KOPT-K1 (cell line): ENCODE measurements around the gene KRTAP10-1.
"Not testable (repeated sequence)": the region's sequence is repeated elsewhere in the genome, so short reads cannot be mapped to it uniquely, and the experiment has no call there.

ENCODE experiments used
- H3K27ac ChIP-seq: fragments of 200-600 bp; sonication (generic); 2 replicates; pipeline ENCODE4 v1.5.1; 2016; ENCODE audit warnings: antibody characterized with exemption, mild to moderate bottlenecking, low read depth, low read length; ENCODE audit not compliant: poor library complexity, severe bottlenecking
- H3K36me3 ChIP-seq: fragments of 200-600 bp; sonication (generic); 2 replicates; pipeline ENCODE4 v1.5.1; 2017; ENCODE audit warnings: antibody characterized with exemption, mild to moderate bottlenecking, low read length, moderate library complexity; ENCODE audit not compliant: insufficient read depth
- H3K9me3 ChIP-seq: fragments of 200-600 bp; sonication (generic); 2 replicates; pipeline ENCODE4 v1.5.1; 2017; ENCODE audit warnings: antibody characterized with exemption, low read length, mild to moderate bottlenecking; ENCODE audit not compliant: insufficient read depth, poor library complexity, severe bottlenecking

KRTAP10-1 gene

DNA sequence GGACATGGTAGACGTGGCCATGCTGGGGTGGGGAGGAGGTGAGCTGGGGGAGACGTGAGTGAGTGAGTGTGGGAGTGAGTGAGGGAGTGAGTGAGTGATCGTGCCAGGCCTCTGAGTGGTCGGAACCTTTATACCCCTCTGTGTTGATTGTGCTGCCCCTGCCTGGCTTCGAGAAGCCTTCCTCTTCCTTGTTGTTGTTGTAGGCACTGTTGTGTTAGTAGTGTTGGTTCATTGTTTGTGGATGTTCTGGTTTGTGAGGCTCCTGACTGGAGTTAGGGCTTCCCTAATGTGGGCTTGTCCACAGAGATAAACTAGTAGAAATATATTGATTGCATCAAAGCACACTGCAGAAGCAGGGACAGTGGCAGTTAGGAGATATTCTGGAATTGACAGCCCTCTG, 18.7 kb upstream of the KRTAP10-1 start, which contains the start of gene KRTAP10-3:
TSS of gene KRTAP10-3 (minus strand) at position 101 of the 400 bp plus-strand sequence. CDS start at position 21, 80 bp downstream.
- Histone ChIP-seq H3K27ac (no peak within 1 kb of the TSS), H3K36me3 (no peaks in the 10 kb centered on the region), H3K9me3 (no peaks in the 10 kb centered on the region)

GRCh38 chr21:44558329-44558675, 18.3 kb upstream of the KRTAP10-1 start:
- H3K36me3 ChIP-seq, H3K27ac ChIP-seq, H3K9me3 ChIP-seq: not testable (repeated sequence)

DNA sequence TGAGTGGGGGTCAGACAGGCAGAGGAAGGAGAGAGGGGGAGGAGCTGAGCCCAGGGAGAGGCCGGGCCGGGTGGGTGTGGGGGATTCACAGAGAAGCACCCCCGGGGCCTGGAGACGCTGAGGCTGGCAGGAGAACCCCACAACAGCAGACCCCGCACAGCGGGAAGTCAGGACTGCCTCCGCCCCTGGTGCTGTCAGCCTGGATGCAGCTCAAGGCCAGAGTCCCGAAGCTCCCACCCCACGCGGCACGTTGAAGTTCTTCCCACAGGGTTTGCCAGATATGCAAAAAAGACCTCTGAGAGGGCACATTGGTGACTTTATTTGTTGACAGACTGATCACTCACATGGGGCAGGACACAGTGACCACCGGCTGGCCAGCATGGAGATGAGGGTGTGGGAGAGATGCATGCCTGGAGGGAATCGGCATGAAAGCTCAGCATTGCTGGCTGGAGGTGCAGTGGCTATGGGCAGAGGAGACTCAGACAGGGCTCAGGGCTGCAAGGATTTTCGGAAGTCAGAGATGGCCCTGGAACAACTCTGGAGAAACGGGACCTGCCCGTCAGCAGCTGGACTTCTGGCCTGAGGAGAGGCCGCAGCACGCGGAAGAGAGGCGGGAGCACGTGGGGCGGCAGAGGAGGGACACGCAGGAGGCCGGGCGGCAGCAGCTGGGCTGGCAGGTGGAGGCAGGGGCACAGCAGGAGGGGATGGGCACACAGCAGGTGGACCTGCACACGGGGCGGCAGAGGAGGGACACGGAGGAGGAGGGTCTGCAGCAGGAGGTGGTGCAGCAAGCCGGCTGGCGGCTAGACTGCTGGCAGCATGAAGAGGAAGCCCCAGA, 17.7 kb upstream of the KRTAP10-1 start:
- H3K36me3 ChIP-seq: no peaks in the 10 kb centered on the region
- H3K27ac ChIP-seq: no peak overlapping the region
- no peaks in the 10 kb centered on the region for H3K9me3 ChIP-seq

- no peak overlapping the region for H3K27ac ChIP-seq
- H3K9me3 ChIP-seq: no peaks in the 10 kb centered on the region
- no peaks in the 10 kb centered on the region for H3K36me3 ChIP-seq
Measured at GRCh38 chr21:44556879-44557278, 16.9 kb upstream of the KRTAP10-1 start.

DNA sequence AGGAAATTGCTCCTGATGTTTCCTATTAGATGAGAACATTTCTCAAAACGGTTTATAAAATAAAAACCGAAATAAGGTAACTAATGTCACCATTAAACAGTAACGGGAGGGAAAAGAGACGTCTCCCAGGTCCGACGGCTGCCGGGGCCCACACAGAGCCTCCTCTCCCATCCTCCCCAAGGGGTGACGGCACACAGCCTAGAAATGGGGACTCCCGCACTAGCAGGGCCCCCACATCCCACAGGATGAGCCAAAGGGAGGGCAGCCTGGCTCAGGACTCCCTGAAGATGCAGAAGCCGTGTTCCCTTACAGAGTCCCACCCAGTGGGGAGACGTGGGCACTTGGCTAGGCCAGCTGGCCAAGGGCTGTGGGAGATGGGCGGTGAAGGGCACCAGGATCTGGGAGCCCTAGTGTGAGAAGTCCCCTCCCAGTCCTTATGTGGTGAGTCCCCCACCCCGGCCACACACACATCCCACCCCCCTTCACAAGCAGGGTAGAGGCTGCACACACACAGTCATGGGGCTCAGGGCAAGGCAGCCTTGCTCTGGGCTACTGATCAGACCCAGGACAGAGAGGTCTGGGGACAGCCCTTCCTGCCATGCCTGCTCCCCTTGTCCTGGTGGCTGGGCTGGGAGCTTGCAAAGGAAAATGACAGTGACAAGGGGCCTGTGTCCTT, 15.3 kb upstream of the KRTAP10-1 start:
- no peak overlapping the region for H3K27ac ChIP-seq
- H3K36me3 ChIP-seq: no peaks in the 10 kb centered on the region
- no peaks in the 10 kb centered on the region for H3K9me3 ChIP-seq

DNA sequence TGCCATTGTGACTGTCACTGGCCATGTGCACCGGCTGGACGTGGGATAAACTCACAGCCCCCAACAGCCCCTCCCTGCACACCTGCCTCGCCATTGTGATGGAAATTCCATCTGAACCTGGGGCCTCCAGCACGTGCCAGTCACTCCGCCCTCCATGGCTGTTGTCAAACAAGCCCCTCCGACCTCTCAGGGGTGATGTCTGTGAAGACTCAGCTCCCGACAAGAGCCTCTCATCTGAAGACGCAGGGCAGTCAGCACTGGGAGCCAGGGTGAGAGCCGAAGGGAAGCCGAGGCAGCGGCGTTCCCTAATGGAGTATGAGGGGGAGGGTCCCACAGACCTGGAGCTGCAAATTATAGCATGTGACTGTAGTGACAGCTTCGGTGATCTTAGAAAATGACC, 12.7 kb upstream of the KRTAP10-1 start:
- no peak overlapping the region for H3K27ac ChIP-seq

DNA sequence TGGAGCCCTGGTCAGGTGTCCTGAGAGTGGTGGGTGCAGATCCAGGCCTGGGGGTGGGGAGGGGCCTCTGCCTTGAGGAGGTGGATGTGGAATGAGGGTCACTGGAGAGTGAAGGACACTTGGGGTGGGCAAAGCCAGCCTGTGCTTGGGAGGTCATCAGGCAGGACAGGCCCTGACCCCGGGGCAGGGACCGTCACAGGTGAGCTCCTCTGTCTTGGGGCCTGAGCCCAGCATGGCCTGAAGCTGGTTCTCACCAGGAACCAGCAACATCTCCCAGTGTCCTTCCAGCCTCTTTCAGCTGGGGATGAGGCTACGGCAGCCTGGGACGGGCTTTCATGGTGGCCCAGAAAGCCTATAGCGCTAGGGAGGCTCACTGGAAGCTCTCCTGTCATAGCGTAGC, 12.1 kb upstream of the KRTAP10-1 start:
- Histone ChIP-seq H3K9me3 (peaks cover 4% of the 10 kb centered on the region), H3K27ac (no peak overlapping the region), H3K36me3 (no peaks in the 10 kb centered on the region)

More for the DNA sequence above, 12.7 kb upstream of the KRTAP10-1 start:
- Histone ChIP-seq H3K36me3 (no peaks in the 10 kb centered on the region), H3K9me3 (no peaks in the 10 kb centered on the region)

DNA sequence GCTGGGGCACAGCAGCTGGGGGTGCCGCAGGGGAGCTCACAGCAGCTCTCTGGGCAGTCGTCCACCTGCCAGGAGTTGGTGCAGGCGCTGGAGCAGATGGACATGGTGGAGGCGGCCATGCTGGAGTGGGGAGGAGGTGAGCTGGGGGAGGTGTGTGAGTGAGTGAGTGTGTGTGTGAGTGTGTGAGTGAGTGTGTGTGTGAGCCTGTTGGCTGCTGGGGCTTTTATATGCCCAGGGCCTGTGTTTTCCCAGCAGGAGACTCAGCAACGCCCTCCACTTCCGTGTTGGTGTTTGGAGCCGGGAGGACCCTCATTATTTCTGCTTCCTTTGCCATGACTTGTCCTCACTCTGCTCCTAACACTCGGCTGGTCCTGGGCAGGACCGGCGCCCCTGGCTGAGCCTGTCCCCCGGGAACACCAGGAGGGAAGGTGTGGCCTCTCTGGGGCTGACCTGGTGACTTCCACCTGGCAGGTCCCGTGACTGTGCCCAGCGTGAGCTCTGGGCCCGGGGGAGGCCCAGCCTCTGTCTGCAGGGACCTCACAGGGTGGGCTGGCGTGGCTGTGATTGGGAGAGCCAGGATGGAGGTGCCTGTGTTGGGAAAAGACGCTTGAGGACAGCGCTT, 11.5 kb upstream of the KRTAP10-1 start, which contains the start of gene KRTAP10-2:
TSS of gene KRTAP10-2 (minus strand) at position 166 of the 622 bp plus-strand sequence. CDS start at position 119, 47 bp downstream.
- Histone ChIP-seq H3K9me3 (peaks cover 11% of the 10 kb centered on the region), H3K27ac (no peak within 1 kb of the TSS), H3K36me3 (no peaks in the 10 kb centered on the region)

DNA sequence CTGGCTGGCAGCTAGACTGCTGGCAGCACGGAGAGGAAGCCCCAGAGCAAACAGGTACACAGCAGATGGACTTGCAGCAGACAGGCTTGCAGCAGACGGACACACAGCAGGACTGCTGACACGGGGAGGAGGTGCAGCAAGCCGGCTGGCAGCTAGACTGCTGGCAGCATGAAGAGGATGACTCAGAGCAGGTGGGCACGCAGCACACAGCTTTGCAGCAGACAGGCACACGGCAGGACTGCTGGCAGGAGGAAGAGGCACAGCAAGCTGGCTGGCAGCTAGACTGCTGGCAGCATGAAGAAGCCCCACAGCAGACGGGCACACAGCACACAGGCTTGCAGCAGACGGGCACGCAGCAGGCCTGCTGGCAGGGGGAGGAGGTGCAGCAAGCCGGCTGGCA, 10.8 kb upstream of the KRTAP10-1 start:
- Histone ChIP-seq H3K27ac (no peak overlapping the region), H3K36me3 (no peaks in the 10 kb centered on the region), H3K9me3 (peaks cover 15% of the 10 kb centered on the region)

DNA sequence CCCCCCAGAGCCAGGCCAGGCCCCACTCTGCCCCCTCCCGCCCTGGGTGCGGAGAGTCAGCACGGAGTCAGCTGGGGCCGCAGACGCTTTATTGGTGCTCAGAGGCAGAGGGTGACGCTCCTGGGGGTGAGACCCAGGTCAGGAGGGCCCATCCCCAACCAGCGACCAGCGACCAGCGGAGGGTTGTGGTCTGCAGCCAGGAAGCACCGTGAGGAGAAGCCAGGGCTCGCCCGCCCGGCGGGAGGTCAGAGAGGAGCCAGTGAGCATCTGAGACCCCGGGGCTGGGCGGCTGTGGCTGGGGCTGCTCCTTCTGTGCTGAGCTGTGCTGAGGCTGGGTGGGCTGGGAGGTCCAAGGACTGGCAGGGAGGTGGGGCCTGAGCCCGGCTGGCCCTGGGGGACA, 10.3 kb upstream of the KRTAP10-1 start:
- not testable (repeated sequence) for H3K27ac ChIP-seq
- peaks cover 15% of the 10 kb centered on the region for H3K9me3 ChIP-seq

DNA sequence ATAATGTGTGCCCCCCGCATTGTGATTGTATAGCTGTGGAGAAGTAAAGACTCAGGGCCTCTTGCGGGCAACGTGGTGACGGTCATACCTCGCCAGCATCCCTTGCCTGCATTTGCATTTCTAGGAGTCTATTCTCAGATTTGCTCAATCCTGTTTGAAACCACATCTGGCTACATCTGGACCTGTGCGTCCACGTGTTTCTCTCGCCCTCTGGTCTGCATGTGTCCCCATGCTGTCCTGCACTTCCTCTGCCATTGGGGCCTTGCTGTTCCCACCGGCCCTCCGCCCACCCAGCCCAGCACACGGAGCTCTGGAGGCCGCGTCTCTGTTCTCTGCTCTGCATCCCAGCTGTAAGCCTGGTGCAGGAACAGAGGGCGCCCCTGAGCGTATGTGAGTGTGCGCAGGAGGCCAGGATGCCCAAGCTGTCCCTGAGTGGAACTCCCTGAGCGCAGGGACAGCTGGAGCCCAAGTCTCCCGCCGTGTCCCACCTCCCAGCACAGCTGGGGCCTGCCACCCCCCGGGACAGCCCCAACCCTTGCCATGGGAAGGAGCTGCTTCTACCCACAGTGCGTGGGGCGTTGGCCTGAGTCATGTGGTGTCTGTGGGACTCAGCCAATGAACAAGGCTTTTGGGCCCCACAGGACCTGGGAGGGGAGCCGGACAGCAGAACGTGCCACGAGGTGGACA, 9.7 kb upstream of the KRTAP10-1 start:
- H3K27ac ChIP-seq: no peak overlapping the region
- no peaks in the 10 kb centered on the region for H3K36me3 ChIP-seq
- peaks cover 15% of the 10 kb centered on the region for H3K9me3 ChIP-seq

More for the DNA sequence above, 10.3 kb upstream of the KRTAP10-1 start:
- not testable (repeated sequence) for H3K36me3 ChIP-seq

DNA sequence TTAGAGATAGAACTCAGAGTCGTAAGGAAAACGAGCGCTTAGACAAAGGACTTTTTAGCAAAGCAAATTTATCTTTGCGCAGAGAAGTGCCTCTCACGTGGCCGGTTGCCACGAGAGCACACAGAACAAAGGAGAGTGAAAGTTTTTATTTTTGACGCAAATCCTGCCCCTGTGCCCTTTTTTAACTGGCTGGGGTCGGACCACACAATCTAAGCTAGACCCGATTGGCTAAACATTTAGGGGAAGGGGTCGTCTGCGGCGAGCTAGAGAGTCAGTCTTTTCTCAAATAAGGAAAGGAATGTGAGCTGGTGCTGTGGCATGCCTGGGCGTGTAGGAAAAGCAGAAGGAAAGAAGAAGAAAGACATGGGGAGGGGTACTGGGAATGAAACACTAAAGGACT, 8.9 kb upstream of the KRTAP10-1 start:
- Histone ChIP-seq H3K9me3 (peaks cover 15% of the 10 kb centered on the region), H3K27ac (no peak overlapping the region), H3K36me3 (no peaks in the 10 kb centered on the region)

- Histone ChIP-seq H3K27ac (no peak overlapping the region), H3K9me3 (peaks cover 15% of the 10 kb centered on the region), H3K36me3 (no peaks in the 10 kb centered on the region)
Measured at GRCh38 chr21:44548381-44548780, 8.4 kb upstream of the KRTAP10-1 start.

GRCh38 chr21:44547656-44548331, 7.8 kb upstream of the KRTAP10-1 start:
- H3K36me3 ChIP-seq: no peaks in the 10 kb centered on the region
- peak overlapping the region; percentile 15 for H3K27ac ChIP-seq

More at GRCh38 chr21:44547656-44548331, 7.8 kb upstream of the KRTAP10-1 start:
- H3K9me3 ChIP-seq: peaks cover 15% of the 10 kb centered on the region
